SU-DHL-6 (cell line): ENCODE measurements around the gene ISY1.

Source experiments
- H2AFZ ChIP-seq: fragments of 200-600 bp; sonication (generic); 2 replicates; pipeline ENCODE4 v1.6.1; 2014; ENCODE audit warnings: low read depth, mild to moderate bottlenecking, moderate library complexity, mixed read lengths, antibody characterized with exemption, low read length; ENCODE audit not compliant: severe bottlenecking
- H3F3A ChIP-seq: fragments of 200-600 bp; shearing (Covaris generic); 2 replicates; pipeline ENCODE4 v1.6.0; 2016; ENCODE audit warnings: antibody characterized with exemption, mild to moderate bottlenecking; ENCODE audit not compliant: insufficient read depth
- H3K27ac ChIP-seq: fragments of 200-600 bp; sonication (generic); 2 replicates; pipeline ENCODE4 v1.5.1; 2016; ENCODE audit warnings: low read depth, mild to moderate bottlenecking, low read length, moderate library complexity, mixed read lengths
- H3K27me3 ChIP-seq: fragments of 200-600 bp; sonication (generic), shearing (Covaris generic); 2 replicates; pipeline ENCODE4 v1.6.0; 2014; ENCODE audit warnings: mild to moderate bottlenecking, low read length
- H3K36me3 ChIP-seq: fragments of 200-600 bp; sonication (generic); 2 replicates; pipeline ENCODE4 v1.6.1; 2014; ENCODE audit warnings: mild to moderate bottlenecking, low read length, mixed read lengths
- H3K4me2 ChIP-seq: fragments of 300-600, 200-600 bp; shearing (Covaris generic), sonication (generic); 2 replicates; pipeline ENCODE4 v1.6.0; 2014; ENCODE audit warnings: low read length, low read depth, mild to moderate bottlenecking; ENCODE audit not compliant: poor library complexity, severe bottlenecking
- H3K4me3 ChIP-seq: fragments of 200-600 bp; sonication (generic); 2 replicates; pipeline ENCODE4 v1.5.1; 2014; ENCODE audit warnings: antibody characterized with exemption, low read length, mild to moderate bottlenecking, mixed read lengths; ENCODE audit not compliant: insufficient read depth, poor library complexity, severe bottlenecking
- H3K79me2 ChIP-seq: fragments of 200-600 bp; sonication (generic); 2 replicates; pipeline ENCODE4 v1.6.1; 2014; ENCODE audit warnings: mild to moderate bottlenecking, low read length, moderate library complexity; ENCODE audit not compliant: insufficient read depth
- H3K9ac ChIP-seq: fragments of 200-600 bp; sonication (generic); 2 replicates; pipeline ENCODE4 v1.7.0; 2014; ENCODE audit warnings: mild to moderate bottlenecking, low read length
- H3K9me2 ChIP-seq: fragments of 200-600 bp; sonication (generic); replicated peaks from 2 replicates; pipeline ENCODE4 v1.6.1; 2014; ENCODE audit warnings: low read length; ENCODE audit not compliant: insufficient read depth
- H3K9me3 ChIP-seq: fragments of 200-600 bp; sonication (generic); 2 replicates; pipeline ENCODE4 v1.6.1; 2014; ENCODE audit warnings: low read length, mixed read lengths; ENCODE audit not compliant: insufficient read depth
- H4K20me1 ChIP-seq: fragments of 200-600 bp; sonication (generic); 2 replicates; pipeline ENCODE4 v1.6.1; 2014; ENCODE audit warnings: low read depth, mild to moderate bottlenecking, antibody characterized with exemption, low read length, moderate library complexity, mixed read lengths
- CTCF ChIP-seq: fragments of 200-600 bp; sonication (generic); IDR thresholded peaks from one replicate; pipeline ENCODE4 v1.5.1; 2017; ENCODE audit warnings: antibody characterized with exemption, mild to moderate bottlenecking, low read length, moderate library complexity; ENCODE audit not compliant: insufficient read depth, poor library complexity, severe bottlenecking
- EZH2phosphoT487 ChIP-seq: fragments of 200-600 bp; sonication (generic), shearing (Covaris generic); conservative IDR thresholded peaks from 2 replicates; pipeline ENCODE4 v1.6.1; 2018; ENCODE audit warnings: mild to moderate bottlenecking, antibody characterized with exemption, low read length, moderate library complexity, mixed read lengths

The ISY1 gene

DNA sequence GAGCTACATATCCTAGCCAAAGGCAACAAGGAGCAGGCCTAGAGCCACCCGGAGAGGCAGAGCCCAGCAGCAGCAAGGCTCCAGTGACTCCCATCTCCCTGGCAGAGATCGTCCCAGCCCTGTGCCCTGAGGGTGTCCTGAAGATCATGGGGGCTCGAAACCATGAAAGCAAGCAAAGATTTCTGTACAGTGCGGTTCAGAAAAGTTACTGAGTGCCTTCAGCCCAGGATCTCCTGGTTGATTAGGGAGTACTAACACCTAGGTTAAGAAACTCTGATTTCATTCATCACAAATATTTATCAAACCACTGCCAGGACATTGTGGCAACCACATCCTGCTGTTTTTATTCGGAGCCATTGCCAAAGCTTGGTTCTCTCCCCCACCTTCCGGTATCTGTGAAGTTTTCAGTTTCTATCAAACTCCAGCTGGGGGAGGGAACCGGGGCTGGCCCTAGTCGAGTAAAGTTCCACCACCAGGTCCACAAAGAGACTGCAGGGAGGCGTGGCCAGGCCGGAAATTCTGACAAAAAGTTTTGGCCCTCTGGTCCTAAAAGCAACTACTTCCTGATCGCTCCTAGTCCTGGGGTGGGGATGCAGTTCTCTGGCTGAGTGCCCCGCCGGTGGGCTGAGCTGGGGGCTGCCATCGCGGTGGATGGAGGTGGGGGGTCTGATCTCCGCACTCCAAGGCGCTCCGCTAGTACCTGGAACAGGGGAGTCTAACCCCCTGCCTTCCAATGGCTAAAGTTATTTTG is 40.4 kb downstream of the ISY1 start:
- Histone ChIP-seq H2AFZ (peak overlapping the region; percentile 46), H3K27ac (no peak overlapping the region)
- TF ChIP-seq EZH2phosphoT487 (no peak), CTCF (no peak)

DNA sequence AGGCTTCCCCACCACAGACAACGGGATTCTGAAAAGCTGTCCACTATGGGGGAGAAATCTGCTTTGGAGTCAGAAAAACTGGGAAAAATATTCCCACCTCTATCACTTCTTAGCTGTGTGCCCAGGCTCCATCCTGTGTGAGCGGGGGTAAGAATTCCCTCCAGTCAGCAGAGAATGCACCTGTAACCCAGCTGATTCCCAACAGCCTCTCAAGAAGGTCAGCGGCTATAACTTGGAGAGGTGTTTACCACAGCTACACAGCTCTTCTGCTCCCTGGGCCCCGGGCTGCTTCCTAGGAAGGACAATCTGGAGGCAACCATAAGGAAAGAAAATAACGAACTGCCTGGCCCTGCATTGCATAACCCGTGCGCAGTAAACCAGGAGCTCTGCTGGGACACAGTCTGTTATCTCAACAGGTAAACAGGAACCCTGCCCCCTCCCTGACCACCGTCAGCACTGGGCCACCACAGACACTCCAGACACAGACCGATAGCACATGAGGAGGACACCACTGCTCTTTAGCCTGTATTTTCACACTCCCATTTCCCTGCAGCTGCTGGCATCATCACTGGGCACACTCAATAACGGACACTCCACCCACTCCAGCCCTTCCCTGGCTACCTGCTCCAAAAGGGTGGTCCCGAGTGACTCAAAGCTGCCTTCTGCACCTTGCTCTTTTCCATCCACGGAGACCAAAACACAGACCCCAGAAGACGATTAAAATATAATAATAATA is 41.3 kb downstream of the ISY1 start:
- Histone ChIP-seq H3K36me3 (no peaks in the 10 kb centered on the region), H2AFZ (no peak overlapping the region), H3K9ac (peak overlapping the region; percentile 28; the same call in 1 of the 2 replicates), H3K9me2 (no peaks in the 10 kb centered on the region), H3K4me2 (no peak overlapping the region), H3K79me2 (no peaks in the 10 kb centered on the region), H4K20me1 (no peaks in the 10 kb centered on the region), H3K27ac (no peak overlapping the region), H3K27me3 (no peaks in the 10 kb centered on the region), H3K9me3 (no peaks in the 10 kb centered on the region), H3F3A (peaks cover 11% of the 10 kb centered on the region), H3K4me3 (no peak overlapping the region)
- no peak for TF ChIP-seq CTCF
- no peak for TF ChIP-seq EZH2phosphoT487

More for the DNA sequence above, 40.4 kb downstream of the ISY1 start:
- Histone ChIP-seq H3K36me3 (no peaks in the 10 kb centered on the region), H3K9me2 (no peaks in the 10 kb centered on the region), H3F3A (peaks cover 11% of the 10 kb centered on the region), H3K4me3 (peak overlapping the region; percentile 54), H3K27me3 (no peaks in the 10 kb centered on the region), H3K9me3 (no peaks in the 10 kb centered on the region), H3K9ac (peak overlapping the region; percentile 28), H3K4me2 (peak overlapping the region; percentile 52), H3K79me2 (no peaks in the 10 kb centered on the region), H4K20me1 (no peaks in the 10 kb centered on the region)

DNA sequence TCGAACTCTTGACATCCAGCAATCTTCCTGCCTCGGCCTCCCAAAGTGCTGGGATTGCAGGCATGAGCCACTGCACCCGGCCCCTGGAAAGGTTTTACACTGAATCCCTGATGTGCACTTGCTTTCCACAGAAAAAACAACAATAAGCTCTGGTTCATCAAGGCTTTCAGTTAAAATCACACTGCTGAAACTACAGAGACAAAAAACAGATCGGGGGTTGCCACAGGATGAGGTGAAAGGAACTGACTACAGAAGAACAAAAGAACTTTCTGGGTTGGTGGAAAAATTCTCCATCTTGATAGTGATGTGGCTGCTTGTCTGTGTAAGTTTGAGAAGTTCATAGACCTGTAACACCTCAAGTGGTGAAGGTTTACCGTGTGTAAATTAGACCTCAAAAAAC is 42.1 kb downstream of the ISY1 start:
- Histone ChIP-seq H3K4me3 (no peak overlapping the region), H3K9me2 (no peaks in the 10 kb centered on the region), H3F3A (peaks cover 8% of the 10 kb centered on the region), H3K9ac (no peak overlapping the region), H3K9me3 (no peaks in the 10 kb centered on the region), H3K79me2 (no peaks in the 10 kb centered on the region), H3K27ac (no peak overlapping the region), H3K36me3 (no peaks in the 10 kb centered on the region), H2AFZ (no peak overlapping the region), H4K20me1 (no peaks in the 10 kb centered on the region), H3K27me3 (no peaks in the 10 kb centered on the region), H3K4me2 (no peak overlapping the region)
- TF ChIP-seq EZH2phosphoT487 (no peak), CTCF (no peak)
